Esophagus muscularis mucosa (tissue), 3 donors: ENCODE data around the gene WDR59.

Source experiments
- POLR2A ChIP-seq: fragments of 450-650 bp; IDR thresholded peaks from one replicate; pipeline ENCODE4 v1.6.1; 2017; ENCODE audit warnings: antibody characterized with exemption, moderate library complexity, mild to moderate bottlenecking, low read depth
- POLR2AphosphoS5 ChIP-seq, 2 donors: sonication (generic); formaldehyde crosslinking; IDR thresholded peaks; one replicate each; pipeline ENCODE4 v1.6.1; 2017; ENCODE audit warnings: antibody characterized with exemption in 2 of 2
- TF ChIP-seq, protein P1 (sequence below), 3 experiments: fragments of 200-600 bp in 2 of 3; fragments of 450-650 bp in 1 of 3; sonication (generic) in 2 of 3; IDR thresholded peaks; one replicate each; pipeline ENCODE4 v1.5.1; 2017 to 2019; ENCODE audit warnings: antibody characterized with exemption in 3 of 3, mild to moderate bottlenecking in 2 of 3, moderate library complexity in 1 of 3

- TF ChIP-seq, protein P1, sequence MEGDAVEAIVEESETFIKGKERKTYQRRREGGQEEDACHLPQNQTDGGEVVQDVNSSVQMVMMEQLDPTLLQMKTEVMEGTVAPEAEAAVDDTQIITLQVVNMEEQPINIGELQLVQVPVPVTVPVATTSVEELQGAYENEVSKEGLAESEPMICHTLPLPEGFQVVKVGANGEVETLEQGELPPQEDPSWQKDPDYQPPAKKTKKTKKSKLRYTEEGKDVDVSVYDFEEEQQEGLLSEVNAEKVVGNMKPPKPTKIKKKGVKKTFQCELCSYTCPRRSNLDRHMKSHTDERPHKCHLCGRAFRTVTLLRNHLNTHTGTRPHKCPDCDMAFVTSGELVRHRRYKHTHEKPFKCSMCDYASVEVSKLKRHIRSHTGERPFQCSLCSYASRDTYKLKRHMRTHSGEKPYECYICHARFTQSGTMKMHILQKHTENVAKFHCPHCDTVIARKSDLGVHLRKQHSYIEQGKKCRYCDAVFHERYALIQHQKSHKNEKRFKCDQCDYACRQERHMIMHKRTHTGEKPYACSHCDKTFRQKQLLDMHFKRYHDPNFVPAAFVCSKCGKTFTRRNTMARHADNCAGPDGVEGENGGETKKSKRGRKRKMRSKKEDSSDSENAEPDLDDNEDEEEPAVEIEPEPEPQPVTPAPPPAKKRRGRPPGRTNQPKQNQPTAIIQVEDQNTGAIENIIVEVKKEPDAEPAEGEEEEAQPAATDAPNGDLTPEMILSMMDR (IDR thresholded peaks at IDR 0.05), result no peak
- TF ChIP-seq POLR2A (no peak), POLR2AphosphoS5 (IDR thresholded peaks at IDR 0.05) (no peak)
These were observed 6.9 kb upstream of the WDR59 start for GRCh38 chr16:74991593-74992403.
